Adrenal gland (tissue), 5 donors: ENCODE results near the gene RERG.

Experiments
- CTCF ChIP-seq, 6 experiments: fragments of 450-650 bp in 4 of 6; fragments of 200-600 bp in 2 of 6; sonication (generic) in 1 of 6; IDR thresholded peaks; 1 replicate in 5 of 6; 2 replicates in 1 of 6; pipeline versions ENCODE4 v1.5.1 to v1.8.0; 2016 to 2021; ENCODE audit warnings: antibody characterized with exemption in 6 of 6, mild to moderate bottlenecking in 2 of 6, moderate library complexity in 1 of 6
- POLR2A ChIP-seq, 2 donors: fragments of 450-650 bp; IDR thresholded peaks; one replicate each; pipeline ENCODE4 v1.6.1; 2017; ENCODE audit warnings: antibody characterized with exemption in 2 of 2, mild to moderate bottlenecking in 2 of 2, moderate library complexity in 1 of 2
- donor health status: DM: no; HTN: no; CAD: no.

DNA sequence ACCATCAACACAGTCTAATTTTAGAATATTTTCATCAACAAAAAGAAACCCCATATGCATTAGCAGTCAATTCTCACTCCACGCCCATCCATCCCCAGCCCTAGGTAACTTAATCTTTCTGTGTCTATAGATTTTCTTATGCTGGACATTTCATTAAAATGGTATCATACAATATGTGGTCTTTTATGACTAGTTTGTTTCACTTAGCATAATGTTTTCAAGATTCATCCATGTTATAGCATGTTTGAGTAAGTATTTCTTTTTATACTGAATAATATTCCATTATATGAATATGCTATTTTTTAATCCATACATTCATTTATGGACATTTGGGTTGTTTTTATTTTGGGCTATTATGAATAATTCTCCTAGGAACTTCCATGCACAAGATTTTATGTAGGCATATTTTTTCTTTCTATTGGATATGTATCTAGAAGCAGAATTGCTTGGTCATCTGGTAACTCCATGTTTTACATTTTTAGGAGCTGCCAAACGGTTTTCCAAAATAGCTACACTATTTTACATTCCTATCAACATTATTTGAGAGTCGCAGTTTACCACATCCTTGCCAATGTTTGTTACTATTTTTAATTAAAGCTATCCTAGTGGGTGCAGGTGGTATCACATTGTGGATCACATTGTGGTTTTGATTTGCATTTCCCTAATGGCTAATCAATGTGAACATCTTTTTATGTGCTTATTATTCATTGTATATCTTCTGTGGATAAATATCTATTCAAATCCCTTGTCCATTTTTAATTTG lies 49.0 kb downstream of the RERG start:
- TF ChIP-seq CTCF (IDR thresholded peaks at IDR 0.05) = no peak
- TF ChIP-seq POLR2A (IDR thresholded peaks at IDR 0.05) = no peak
